Renal pelvis (tissue), 4 donors: ENCODE data around the gene CLEC18B. TPM values are rescaled to one million over a fixed set of nuclear protein-coding genes. Genes with fewer than 3 reads are reported as not detected.
A peak's percentile ranks its signal among the peaks of the same experiment; 100 is the strongest.

Experiments
- DNase-seq: peaks from one replicate; pipeline ENCODE4 v3.0.0-alpha.2; 2013
- polyA plus RNA-seq, 3 donors: library from polyadenylated mRNA; unstranded; fragments of 120-200 nt; gene quantifications; one replicate each; pipeline ENCODE4 v1.2.1, GENCODE V29; 2013; ENCODE audit not compliant: insufficient read length in 3 of 3

Gene CLEC18B
- polyA plus RNA-seq, 3 donors: 154 to 228 (median 188) TPM

DNA sequence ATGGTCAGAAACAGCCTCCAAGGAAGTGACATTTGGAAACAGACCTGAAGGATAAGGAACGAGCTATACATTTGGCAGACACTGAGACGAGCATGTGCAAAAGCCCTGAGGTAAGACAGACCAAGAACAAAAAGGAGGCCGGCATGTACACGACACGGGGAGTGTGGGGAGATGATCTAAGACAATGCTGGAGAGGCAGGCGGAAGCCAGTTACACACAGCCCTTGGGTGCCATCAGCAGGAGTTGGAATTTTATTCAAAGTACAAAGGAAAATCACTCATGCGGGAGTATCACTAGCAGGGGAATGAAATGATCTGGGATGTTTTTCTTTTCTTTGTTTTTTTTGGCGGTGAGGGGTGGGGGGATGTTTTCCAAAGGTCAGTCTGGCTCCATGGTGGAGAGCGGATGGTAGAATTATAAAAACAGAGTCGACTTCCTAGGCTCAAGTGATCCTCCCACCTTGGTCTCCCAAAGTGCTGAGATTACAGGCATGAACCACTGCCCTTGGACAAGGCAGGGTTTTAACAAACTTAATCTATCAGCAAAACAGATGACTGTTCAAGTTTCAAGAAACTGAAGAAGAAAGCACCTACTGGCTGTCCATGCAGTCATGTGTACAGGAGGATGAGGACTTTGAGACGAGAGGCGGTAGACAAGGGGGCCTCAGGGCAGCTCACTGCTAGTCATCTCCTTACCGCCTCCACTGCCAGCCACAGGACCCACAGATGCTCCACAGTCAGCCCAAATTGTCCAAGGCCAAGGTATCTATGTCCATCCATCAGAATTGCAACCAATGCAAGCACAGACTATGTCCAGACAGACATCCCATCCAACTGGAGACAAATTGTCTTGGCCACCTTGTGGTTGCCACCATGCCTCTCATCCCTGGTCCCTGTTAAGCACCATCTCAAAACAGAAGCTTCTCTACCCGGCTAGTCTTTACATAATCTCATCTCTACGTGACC, 59.4 kb downstream of the CLEC18B start:
- peak; percentile 27 for DNase-seq

Other genes with a start within 250 kb of the CLEC18B start
- gene PSMD7, start 124.7 kb downstream of the CLEC18B start, polyA plus RNA-seq: 100 to 1,000 TPM in 2 of 3 donors, 10 to 100 TPM in 1; 89.8 to 102 (median 100) TPM
- gene NPIPB15, start 45.2 kb downstream of the CLEC18B start, polyA plus RNA-seq: 10 to 100 TPM in 1 of 3 donors, 1 to 10 TPM in 2; 5.5 to 22.2 (median 9.6) TPM
- 100 to 1,000 TPM; 149 to 173 (median 165) TPM for gene GLG1, start 185.6 kb upstream of the CLEC18B start, polyA plus RNA-seq
- 10 to 100 TPM; 29.0 to 33.4 (median 30.3) TPM for gene RFWD3, start 245.4 kb upstream of the CLEC18B start, polyA plus RNA-seq